Loucy (cell line): ENCODE results near the gene HMCES.
"Not testable (repeated sequence)": the region's sequence is repeated elsewhere in the genome, so short reads cannot be mapped to it uniquely, and the experiment has no call there.

Source experiments
- H2AFZ ChIP-seq: fragments of 200-600 bp; sonication (generic); 2 replicates; pipeline ENCODE4 v1.6.0; 2016; ENCODE audit warnings: antibody characterized with exemption, mild to moderate bottlenecking, low read length, moderate library complexity
- H3F3A ChIP-seq: fragments of 200-600 bp; 2 replicates; pipeline ENCODE4 v1.6.0; 2016; ENCODE audit warnings: antibody characterized with exemption, low read depth, mild to moderate bottlenecking
- H3K27me3 ChIP-seq: fragments of 200-600 bp; sonication (generic); 2 replicates; pipeline ENCODE4 v1.6.1; 2014; ENCODE audit warnings: low read length, mild to moderate bottlenecking; ENCODE audit not compliant: insufficient read depth, poor library complexity, severe bottlenecking
- H3K36me3 ChIP-seq: fragments of 200-600 bp; sonication (generic); 2 replicates; pipeline ENCODE4 v1.6.1; 2016; ENCODE audit warnings: low read length; ENCODE audit not compliant: insufficient read depth
- H3K4me1 ChIP-seq: fragments of 200-600 bp; sonication (generic); 2 replicates; pipeline ENCODE4 v1.5.1; 2014; ENCODE audit warnings: low read length, mild to moderate bottlenecking; ENCODE audit not compliant: insufficient read depth, poor library complexity, severe bottlenecking
- H3K4me2 ChIP-seq: fragments of 200-600 bp; sonication (generic); 2 replicates; pipeline ENCODE4 v1.6.0; 2014; ENCODE audit warnings: antibody characterized with exemption, low read length, low read depth, mild to moderate bottlenecking; ENCODE audit not compliant: poor library complexity, severe bottlenecking
- H3K4me3 ChIP-seq: fragments of 200-600 bp; sonication (generic); 2 replicates; pipeline ENCODE4 v1.5.1; 2014; ENCODE audit warnings: low read length, mild to moderate bottlenecking, mixed read lengths; ENCODE audit not compliant: poor library complexity, severe bottlenecking
- H3K79me2 ChIP-seq: fragments of 200-600 bp; sonication (generic); 2 replicates; pipeline ENCODE4 v1.6.1; 2014; ENCODE audit warnings: low read length; ENCODE audit not compliant: insufficient read depth
- H3K9ac ChIP-seq: fragments of 200-600 bp; sonication (generic); 2 replicates; pipeline ENCODE4 v1.6.0; 2014; ENCODE audit warnings: mild to moderate bottlenecking, low read depth, low read length, moderate library complexity; ENCODE audit not compliant: poor library complexity, severe bottlenecking
- H3K9me2 ChIP-seq: fragments of 200-600 bp; sonication (generic); replicated peaks from 2 replicates; pipeline ENCODE4 v1.6.1; 2016; ENCODE audit warnings: low read depth, low read length, mixed read lengths
- H3K9me3 ChIP-seq: fragments of 200-600 bp; sonication (generic); 2 replicates; pipeline ENCODE4 v1.6.1; 2014; ENCODE audit warnings: mild to moderate bottlenecking, antibody characterized with exemption, low read length, low read depth; ENCODE audit not compliant: insufficient read depth
- H4K20me1 ChIP-seq: fragments of 200-600 bp; sonication (generic); 2 replicates; pipeline ENCODE4 v1.6.0; 2014; ENCODE audit warnings: antibody characterized with exemption, low read length, mild to moderate bottlenecking; ENCODE audit not compliant: insufficient read depth, poor library complexity, severe bottlenecking
- CTCF ChIP-seq: fragments of 200-600 bp; sonication (generic); conservative IDR thresholded peaks from 2 replicates; pipeline ENCODE4 v1.5.1; 2014; ENCODE audit warnings: mild to moderate bottlenecking, antibody characterized with exemption, low read length
- EZH2phosphoT487 ChIP-seq: fragments of 200-600 bp; IDR thresholded peaks from 2 replicates; pipeline ENCODE4 v1.6.1; 2018; ENCODE audit warnings: antibody characterized with exemption, mild to moderate bottlenecking, moderate library complexity, borderline replicate concordance

The HMCES gene

DNA sequence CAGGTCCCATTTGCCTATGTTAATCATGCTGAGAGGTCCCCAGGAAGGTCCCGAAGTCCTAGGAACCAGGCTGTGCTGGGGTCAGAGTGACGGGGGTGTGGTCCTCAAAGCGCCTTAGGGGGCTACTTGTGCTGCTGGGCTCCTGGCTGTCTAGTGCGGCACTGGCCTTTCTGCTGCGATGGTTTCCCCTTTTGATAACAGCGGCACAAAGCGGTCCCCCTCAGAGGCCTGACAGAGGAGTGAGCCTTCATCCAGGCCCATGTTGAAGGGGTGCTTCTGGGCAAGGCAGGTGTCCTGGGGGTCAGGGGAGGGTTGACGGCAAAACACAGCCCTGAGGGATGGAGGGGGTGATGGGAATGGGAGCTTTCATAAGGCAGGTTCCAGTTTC is 68.8 kb downstream of the HMCES start:
- Histone ChIP-seq H3K36me3 (no peaks in the 10 kb centered on the region), H3F3A (no peaks in the 10 kb centered on the region), H3K9me3 (no peaks in the 10 kb centered on the region), H3K4me3 (no peak overlapping the region), H3K4me2 (no peak overlapping the region), H4K20me1 (no peaks in the 10 kb centered on the region), H2AFZ (no peak overlapping the region), H3K9me2 (no peaks in the 10 kb centered on the region), H3K79me2 (no peaks in the 10 kb centered on the region), H3K27me3 (no peaks in the 10 kb centered on the region), H3K4me1 (peaks cover 21% of the 10 kb centered on the region), H3K9ac (no peak overlapping the region)
- no peak for TF ChIP-seq CTCF
- TF ChIP-seq EZH2phosphoT487 = no peak

DNA sequence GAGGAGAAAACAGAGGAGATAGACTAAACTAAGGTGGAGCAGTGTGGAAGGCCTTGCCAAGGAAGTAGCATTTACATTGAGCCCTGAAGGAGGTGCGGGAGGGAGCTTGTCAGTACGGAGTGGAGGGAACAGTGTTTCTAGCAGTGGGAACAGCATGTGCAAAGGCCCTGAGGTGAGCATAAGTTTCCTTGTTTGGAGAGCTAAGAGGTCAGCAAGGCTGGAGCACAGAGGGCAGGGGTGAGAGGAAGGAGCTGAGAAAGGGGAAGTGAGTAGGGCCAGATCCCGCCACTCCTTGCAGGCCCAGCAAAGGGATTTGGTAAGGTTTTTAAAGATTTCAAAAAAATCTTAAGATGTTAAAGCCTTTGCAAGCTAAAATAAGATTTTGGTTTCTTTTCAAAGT is 70.1 kb downstream of the HMCES start:
- Histone ChIP-seq H3K9ac (no peak overlapping the region), H3K4me2 (no peak overlapping the region), H4K20me1 (no peaks in the 10 kb centered on the region), H3K4me3 (no peak overlapping the region), H2AFZ (no peak overlapping the region), H3K79me2 (no peaks in the 10 kb centered on the region), H3K36me3 (no peaks in the 10 kb centered on the region), H3K27me3 (no peaks in the 10 kb centered on the region), H3K9me2 (no peaks in the 10 kb centered on the region), H3K4me1 (peaks cover 21% of the 10 kb centered on the region), H3K9me3 (no peaks in the 10 kb centered on the region), H3F3A (no peaks in the 10 kb centered on the region)
- TF ChIP-seq EZH2phosphoT487 = no peak
- TF ChIP-seq CTCF = no peak

DNA sequence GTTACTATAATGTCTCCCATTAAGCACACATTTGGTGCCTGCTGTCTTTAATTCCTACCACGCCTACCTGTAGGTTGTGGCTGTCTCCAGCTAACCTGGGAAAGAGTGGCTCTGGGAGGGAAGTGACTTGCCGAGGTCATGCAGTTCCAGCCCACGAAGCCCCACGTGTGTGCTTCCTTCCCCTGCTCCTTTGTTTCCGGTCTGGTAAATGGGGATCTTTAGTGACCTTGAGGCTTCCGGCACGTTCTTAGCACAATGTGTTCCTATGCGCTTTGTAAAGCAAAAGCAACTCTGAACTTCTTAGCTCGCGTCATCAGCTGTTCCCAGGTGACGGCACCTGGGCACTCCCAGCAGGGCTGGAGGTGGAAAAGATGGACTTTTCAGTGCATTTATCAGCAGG is 70.5 kb downstream of the HMCES start:
- H3K79me2 ChIP-seq, H3K36me3 ChIP-seq, H3K4me3 ChIP-seq, H2AFZ ChIP-seq, H3F3A ChIP-seq, H3K27me3 ChIP-seq, H3K9me3 ChIP-seq, H3K9me2 ChIP-seq, H3K4me2 ChIP-seq, H4K20me1 ChIP-seq, H3K9ac ChIP-seq: not testable (repeated sequence)
- peaks cover 21% of the 10 kb centered on the region for H3K4me1 ChIP-seq

- Histone ChIP-seq H4K20me1 (no peaks in the 10 kb centered on the region), H3F3A (no peaks in the 10 kb centered on the region), H3K4me3 (no peak overlapping the region), H3K9me2 (no peaks in the 10 kb centered on the region), H3K9ac (no peak overlapping the region), H3K36me3 (no peaks in the 10 kb centered on the region), H3K79me2 (no peaks in the 10 kb centered on the region), H3K27me3 (no peaks in the 10 kb centered on the region), H3K4me1 (peaks cover 21% of the 10 kb centered on the region), H3K9me3 (no peaks in the 10 kb centered on the region), H2AFZ (no peak overlapping the region), H3K4me2 (no peak overlapping the region)
- TF ChIP-seq CTCF (no peak), EZH2phosphoT487 (no peak)
These were observed 71.1 kb downstream of the HMCES start for GRCh38 chr3:129349791-129350190.
